PC-9 (cell line): ENCODE data around the gene SKP2. TPM values are rescaled to one million over a fixed set of nuclear protein-coding genes. Genes with fewer than 3 reads are reported as not detected.

ENCODE experiments used
- BruUV-seq: library from RNA; stranded (reverse); fragments of 400-500 nt; replicated peaks from 2 replicates; lab custom pipeline; 2021; lab: Mats Ljungman, UMichigan
- CTCF ChIA-PET: fragments of 300-600 bp; sonication (Branson Sonifier 250); formaldehyde crosslinking; loops from one replicate; lab custom pipeline; 2022; ENCODE audit warnings: antibody characterized with exemption; lab: Charles Lee
- POLR2A ChIA-PET: fragments of 300-600 bp; sonication (Branson Sonifier 250); formaldehyde crosslinking; loops from one replicate; lab custom pipeline; 2022; ENCODE audit warnings: antibody characterized with exemption; ENCODE audit not compliant: unreplicated experiment; lab: Charles Lee
- DNase-seq, 2 experiments: peaks; one replicate each; pipeline versions ENCODE4 v3.0.0 to v3.0.0-alpha.2; 2015 to 2022; ENCODE audit warnings: mixed read lengths in 1 of 2
- H2AFZ ChIP-seq: fragments of 200-600 bp; sonication (generic); 2 replicates; pipeline ENCODE4 v1.8.1; 2017; ENCODE audit warnings: antibody characterized with exemption
- H3F3A ChIP-seq: fragments of 200-600 bp; sonication (generic); 2 replicates; pipeline ENCODE4 v1.8.1; 2017; ENCODE audit warnings: antibody characterized with exemption, mild to moderate bottlenecking, low read depth; ENCODE audit not compliant: insufficient read depth
- H3K27ac ChIP-seq: fragments of 200-600 bp; sonication (generic); 2 replicates; pipeline ENCODE4 v1.6.1; 2016; ENCODE audit warnings: mixed run types
- H3K27me3 ChIP-seq: fragments of 200-600 bp; sonication (generic); 2 replicates; pipeline ENCODE4 v1.6.1; 2016; ENCODE audit warnings: low read depth, mixed run types; ENCODE audit not compliant: insufficient read depth
- H3K36me3 ChIP-seq: fragments of 200-600 bp; sonication (generic); 2 replicates; pipeline ENCODE4 v1.6.1; 2016; ENCODE audit warnings: low read depth, mixed run types
- H3K4me1 ChIP-seq: fragments of 200-600 bp; sonication (generic); replicated peaks from 2 replicates; pipeline ENCODE4 v1.6.1; 2016; ENCODE audit warnings: mixed run types; ENCODE audit not compliant: insufficient read depth
- H3K4me2 ChIP-seq: fragments of 200-600 bp; sonication (generic); 2 replicates; pipeline ENCODE4 v1.6.1; 2017; ENCODE audit warnings: mixed run types
- H3K4me3 ChIP-seq: fragments of 200-600 bp; sonication (generic); 2 replicates; pipeline ENCODE4 v1.6.1; 2016; ENCODE audit warnings: mixed run types
- H3K79me2 ChIP-seq: fragments of 200-600 bp; sonication (generic); 2 replicates; pipeline ENCODE4 v1.6.1; 2017; ENCODE audit warnings: low read depth, mixed run types
- H3K9me2 ChIP-seq: fragments of 200-600 bp; sonication (generic); 2 replicates; pipeline ENCODE4 v1.8.1; 2017; ENCODE audit warnings: mild to moderate bottlenecking; ENCODE audit not compliant: insufficient read depth
- H3K9me3 ChIP-seq: fragments of 200-600 bp; sonication (generic); 2 replicates; pipeline ENCODE4 v1.8.1; 2016; ENCODE audit warnings: low read depth; ENCODE audit not compliant: insufficient read depth
- H4K20me1 ChIP-seq: fragments of 200-600 bp; sonication (generic); 2 replicates; pipeline ENCODE4 v1.8.1; 2017; ENCODE audit not compliant: insufficient read depth
- CTCF ChIP-seq: fragments of 200-600 bp; sonication (generic); conservative IDR thresholded peaks from 2 replicates; pipeline ENCODE4 v1.6.1; 2017; ENCODE audit warnings: mixed run types, antibody characterized with exemption, mild to moderate bottlenecking, moderate library complexity
- EZH2 ChIP-seq: fragments of 200-600 bp; sonication (generic); IDR thresholded peaks from 2 replicates; pipeline ENCODE4 v1.8.0; 2017; ENCODE audit warnings: antibody characterized with exemption, low read depth
- intact Hi-C: fragments of 100-400 bp; cut with micrococcal nuclease; formaldehyde crosslinking; loops from one replicate; pipeline ENCODE4 v1.10.0; 2022; ENCODE audit not compliant: unreplicated experiment
- total RNA-seq: library from RNA; stranded (reverse); gene quantifications from 2 replicates; pipeline ENCODE4 v1.2.3, GENCODE V29; 2021

The SKP2 gene
- total RNA-seq, 1 experiment from 2014 or later, result 153 TPM

GRCh38 chr5:36177715-36178523 lies 26.0 kb downstream of the SKP2 start:
- H3K79me2 ChIP-seq, result no peaks in the 10 kb centered on the region
- BruUV-seq, result no TSS peak
- H3K9me3 ChIP-seq, result no peaks in the 10 kb centered on the region
- H3F3A ChIP-seq, result peaks cover 7% of the 10 kb centered on the region; the same call in 1 of the 2 replicates
- H3K4me1 ChIP-seq, result no peaks in the 10 kb centered on the region
- no peak overlapping the region for H3K4me2 ChIP-seq
- H3K27me3 ChIP-seq, result no peaks in the 10 kb centered on the region
- intact Hi-C loops, result loop anchor here (1.0 to 5.0 kb wide), 5 partner anchors 63 to 514 kb away; partner anchors contain the start of gene NADK2
- peaks cover 61% of the 10 kb centered on the region for H3K36me3 ChIP-seq
- TF ChIP-seq CTCF (peak; percentile 83), EZH2 (no peak)
- H2AFZ ChIP-seq, result no peak overlapping the region
- H3K27ac ChIP-seq, result no peak overlapping the region
- ChIA-PET CTCF (interaction anchor here (0.6 to 1.7 kb wide), 9 partner anchors 11 to 128 kb away, joined by 3 to 8 read pairs (median 4); partner anchors contain the start of genes NADK2 and RANBP3L), POLR2A (no interaction called here)
- no peak overlapping the region for H3K4me3 ChIP-seq
- H4K20me1 ChIP-seq, result no peaks in the 10 kb centered on the region
- no peaks in the 10 kb centered on the region for H3K9me2 ChIP-seq
- peak in 1 of 2 experiments; percentile 11 for DNase-seq

- intact Hi-C loops, result loop anchor here (1.0 to 5.0 kb wide), 5 partner anchors 62 to 514 kb away; partner anchors contain the start of gene NADK2
- no peak overlapping the region for H2AFZ ChIP-seq
- peaks cover 55% of the 10 kb centered on the region for H3K36me3 ChIP-seq
- H3K4me3 ChIP-seq, result no peak overlapping the region
- H3F3A ChIP-seq, result peaks cover 7% of the 10 kb centered on the region; the same call in 1 of the 2 replicates
- no peaks in the 10 kb centered on the region for H4K20me1 ChIP-seq
- no peaks in the 10 kb centered on the region for H3K27me3 ChIP-seq
- H3K79me2 ChIP-seq, result no peaks in the 10 kb centered on the region
- TF ChIP-seq EZH2, result no peak
- no peak for TF ChIP-seq CTCF
- H3K4me1 ChIP-seq, result no peaks in the 10 kb centered on the region
- BruUV-seq, result no TSS peak
- no peaks in the 10 kb centered on the region for H3K9me2 ChIP-seq
- H3K27ac ChIP-seq, result no peak overlapping the region
- ChIA-PET POLR2A (no interaction called here), CTCF (interaction anchor here (0.6 to 1.7 kb wide), 8 partner anchors 12 to 123 kb away, joined by 3 to 8 read pairs (median 4); partner anchors contain the start of genes NADK2 and RANBP3L)
- no peak overlapping the region for H3K4me2 ChIP-seq
- no peak for DNase-seq
- no peaks in the 10 kb centered on the region for H3K9me3 ChIP-seq
Measured at GRCh38 chr5:36178524-36178890, 26.6 kb downstream of the SKP2 start.

GRCh38 chr5:36179950-36180349 lies 28.0 kb downstream of the SKP2 start:
- no peak for TF ChIP-seq EZH2
- TF ChIP-seq CTCF, result no peak
- Histone ChIP-seq H3K4me1 (no peaks in the 10 kb centered on the region), H3K27me3 (no peaks in the 10 kb centered on the region), H3K9me2 (no peaks in the 10 kb centered on the region), H3K36me3 (peaks cover 42% of the 10 kb centered on the region), H3K79me2 (no peaks in the 10 kb centered on the region), H3K4me3 (no peak overlapping the region), H3K4me2 (no peak overlapping the region), H3F3A (peaks cover 7% of the 10 kb centered on the region; the same call in 1 of the 2 replicates), H2AFZ (no peak overlapping the region), H3K9me3 (no peaks in the 10 kb centered on the region), H4K20me1 (no peaks in the 10 kb centered on the region), H3K27ac (no peak overlapping the region)
- ChIA-PET POLR2A (no interaction called here), CTCF (no interaction called here)
- intact Hi-C loops, result loop anchor here (2.0 to 5.0 kb wide), 3 partner anchors 61 to 512 kb away; partner anchors contain the start of gene NADK2
- BruUV-seq, result no TSS peak
- DNase-seq, result no peak
